Measurements from ENCODE around the gene UBE2G1. TPM values are rescaled to one million over a fixed set of nuclear protein-coding genes. Genes with fewer than 3 reads are reported as not detected.

Gene UBE2G1
- total and polyA plus RNA-seq, 4 donors, result 8.0 to 47.5 (median 34.4) TPM

- WGBS, 2 donors, result 80 to 86% methylated on average over 6 of the region's 6 CpGs
- Histone ChIP-seq H3K9ac (ENCODE audit: insufficient read depth in 1 of 2, low read length in 2 of 2) (no peak overlapping the region), H3K9me3 (ENCODE audit: control insufficient read depth in 4 of 4, insufficient read depth in 3 of 4, low read length in 3 of 4) (no peaks in the 10 kb centered on the region), H3K4me1 (ENCODE audit: control insufficient read depth in 5 of 5, insufficient read depth in 5 of 5, low read length in 5 of 5) (peaks cover 0 to 12% (median 0%) of the 10 kb centered on the region in 5 donors), H3K27ac (ENCODE audit: low read depth in 1 of 2, low read length in 1 of 2) (no peak overlapping the region), H3K4me3 (no peak overlapping the region), H3K36me3 (ENCODE audit: control insufficient read depth in 4 of 4, insufficient read depth in 4 of 4, low read length in 4 of 4) (peaks cover 2 to 17% (median 12%) of the 10 kb centered on the region in 4 donors), H3K27me3 (ENCODE audit: control insufficient read depth in 3 of 3, insufficient read depth in 3 of 3, low read length in 2 of 3) (no peaks in the 10 kb centered on the region)
- no peak for ATAC-seq (ENCODE audit: insufficient read depth, low FRiP score)
- DNase-seq, result no peak
- TF ChIP-seq CTCF (IDR thresholded peaks at IDR 0.05; ENCODE audit: control extremely low read depth, extremely low read depth), result no peak
Observed at GRCh38 chr17:4272213-4272971, 94.1 kb downstream of the UBE2G1 start.

- no peak for TF ChIP-seq CTCF (IDR thresholded peaks at IDR 0.05; ENCODE audit: control extremely low read depth, extremely low read depth)
- Histone ChIP-seq H3K4me1 (ENCODE audit: control insufficient read depth in 5 of 5, insufficient read depth in 5 of 5, low read length in 5 of 5) (peaks cover 0 to 12% (median 0%) of the 10 kb centered on the region in 5 donors), H3K36me3 (ENCODE audit: control insufficient read depth in 4 of 4, insufficient read depth in 4 of 4, low read length in 4 of 4) (peaks cover 2 to 12% (median 9%) of the 10 kb centered on the region in 4 donors), H3K9me3 (ENCODE audit: control insufficient read depth in 4 of 4, insufficient read depth in 3 of 4, low read length in 3 of 4) (no peaks in the 10 kb centered on the region), H3K4me3 (no peak overlapping the region), H3K27me3 (ENCODE audit: control insufficient read depth in 3 of 3, insufficient read depth in 3 of 3, low read length in 2 of 3) (no peaks in the 10 kb centered on the region), H3K27ac (ENCODE audit: low read depth in 1 of 2, low read length in 1 of 2) (peak overlapping the region in 1 of 2 donors; percentile 57), H3K9ac (ENCODE audit: insufficient read depth in 1 of 2, low read length in 2 of 2) (no peak overlapping the region)
- DNase-seq (no peak), ATAC-seq (ENCODE audit: insufficient read depth, low FRiP score) (no peak)
- 71 to 88% methylated on average over 3 of the region's 3 CpGs for WGBS, 2 donors
Observed at GRCh38 chr17:4270736-4271135, 95.7 kb downstream of the UBE2G1 start.

GRCh38 chr17:4269915-4270314, 96.6 kb downstream of the UBE2G1 start:
- DNase-seq (no peak), ATAC-seq (ENCODE audit: insufficient read depth, low FRiP score) (no peak)
- peaks cover 2 to 12% (median 9%) of the 10 kb centered on the region in 4 donors for H3K36me3 ChIP-seq (ENCODE audit: control insufficient read depth in 4 of 4, insufficient read depth in 4 of 4, low read length in 4 of 4)
- WGBS, 2 donors, result 87 to 91% methylated on average over 4 of the region's 4 CpGs
- peak overlapping the region in 1 of 2 donors; percentile 14 for H3K27ac ChIP-seq (ENCODE audit: low read depth in 1 of 2, low read length in 1 of 2)
- no peaks in the 10 kb centered on the region for H3K27me3 ChIP-seq (ENCODE audit: control insufficient read depth in 3 of 3, insufficient read depth in 3 of 3, low read length in 2 of 3)
- no peaks in the 10 kb centered on the region for H3K9me3 ChIP-seq (ENCODE audit: control insufficient read depth in 4 of 4, insufficient read depth in 3 of 4, low read length in 3 of 4)
- H3K9ac ChIP-seq (ENCODE audit: insufficient read depth in 1 of 2, low read length in 2 of 2), result no peak overlapping the region
- peaks cover 0 to 12% (median 0%) of the 10 kb centered on the region in 5 donors for H3K4me1 ChIP-seq (ENCODE audit: control insufficient read depth in 5 of 5, insufficient read depth in 5 of 5, low read length in 5 of 5)
- H3K4me3 ChIP-seq, result no peak overlapping the region
- no peak for TF ChIP-seq CTCF (IDR thresholded peaks at IDR 0.05; ENCODE audit: control extremely low read depth, extremely low read depth)

Measured in lung (tissue), 12 donors.